HG02943 (cell line): Measurements from ENCODE around the gene SLC9A9.
"Not testable (repeated sequence)": the region's sequence is repeated elsewhere in the genome, so short reads cannot be mapped to it uniquely, and the experiment has no call there.

Source experiments
- ATAC-seq: cut with Tn5 transposase; IDR thresholded peaks from one replicate; pipeline ENCODE4 v1.9.1; 2021; ENCODE audit warnings: mild to moderate bottlenecking, low read depth, moderate library complexity; ENCODE audit not compliant: unreplicated experiment

SLC9A9 gene

GRCh38 chr3:143433787-143434378, 414.4 kb downstream of the SLC9A9 start:
- no peak for ATAC-seq

DNA sequence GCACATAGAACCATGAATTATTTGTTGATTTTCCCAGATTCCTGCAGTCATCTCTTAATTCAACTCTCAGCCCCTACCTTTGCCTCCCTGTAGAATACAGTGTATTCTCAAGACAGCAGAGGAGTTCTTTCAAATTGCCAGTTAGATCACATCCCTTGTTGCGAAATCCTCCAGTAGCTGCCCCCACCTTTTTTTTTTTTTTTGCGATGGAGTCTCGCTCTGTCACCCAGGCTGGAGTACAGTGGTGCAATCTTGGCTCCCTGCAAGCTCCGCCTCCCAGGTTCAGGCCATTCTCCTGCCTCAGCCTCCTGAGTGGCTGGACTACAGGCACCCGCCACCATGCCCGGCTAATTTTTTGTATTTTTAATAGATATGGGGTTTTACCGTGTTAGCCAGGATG, 417.0 kb downstream of the SLC9A9 start:
- ATAC-seq, result not testable (repeated sequence)

GRCh38 chr3:143430568-143430967, 417.7 kb downstream of the SLC9A9 start:
- ATAC-seq, result no peak

DNA sequence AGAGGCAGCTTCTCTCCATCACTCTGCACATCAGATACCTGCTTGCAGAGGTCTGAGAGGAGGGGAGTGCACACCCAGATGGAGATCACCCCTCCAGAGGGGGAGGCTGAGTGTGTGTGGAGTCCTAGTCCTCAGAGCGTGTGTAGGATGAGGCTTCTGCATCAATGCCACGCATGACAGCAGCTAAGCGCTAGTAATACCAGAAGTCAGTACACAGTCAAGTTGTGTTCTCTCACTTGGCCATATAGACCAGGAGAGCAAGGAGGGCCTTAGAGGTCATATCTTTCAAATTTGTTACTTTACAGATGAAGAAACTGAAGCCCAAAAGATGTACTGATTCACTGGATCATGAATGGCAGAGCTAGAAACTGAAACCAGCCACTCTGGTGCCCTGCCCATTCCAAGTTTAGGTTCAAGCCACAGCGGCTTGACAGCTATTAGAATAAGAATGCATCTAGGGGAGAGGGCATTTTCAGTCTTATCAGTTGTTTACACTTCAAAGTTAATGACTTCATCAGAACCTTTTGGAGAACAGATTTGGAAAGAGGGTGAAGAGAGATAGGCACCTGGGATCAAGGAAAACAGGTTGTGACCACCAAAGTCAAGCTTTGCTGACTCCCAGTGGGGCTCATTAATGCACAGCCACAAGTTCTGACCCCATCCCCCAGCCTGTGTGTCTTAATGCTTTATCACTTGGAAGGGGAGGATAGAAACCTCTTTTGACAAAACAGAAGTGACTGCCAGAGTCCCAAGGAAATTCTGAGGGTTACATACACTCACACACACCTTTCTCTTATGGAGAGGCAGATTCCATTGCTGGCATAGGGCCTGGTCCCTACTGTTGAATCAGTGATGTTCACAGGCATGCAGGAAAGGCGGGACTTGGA, 418.4 kb downstream of the SLC9A9 start:
- no peak for ATAC-seq

- no peak for ATAC-seq
Measured at GRCh38 chr3:143428294-143428693, 420.0 kb downstream of the SLC9A9 start.

GRCh38 chr3:143427631-143428030, 420.6 kb downstream of the SLC9A9 start:
- ATAC-seq, result no peak

DNA sequence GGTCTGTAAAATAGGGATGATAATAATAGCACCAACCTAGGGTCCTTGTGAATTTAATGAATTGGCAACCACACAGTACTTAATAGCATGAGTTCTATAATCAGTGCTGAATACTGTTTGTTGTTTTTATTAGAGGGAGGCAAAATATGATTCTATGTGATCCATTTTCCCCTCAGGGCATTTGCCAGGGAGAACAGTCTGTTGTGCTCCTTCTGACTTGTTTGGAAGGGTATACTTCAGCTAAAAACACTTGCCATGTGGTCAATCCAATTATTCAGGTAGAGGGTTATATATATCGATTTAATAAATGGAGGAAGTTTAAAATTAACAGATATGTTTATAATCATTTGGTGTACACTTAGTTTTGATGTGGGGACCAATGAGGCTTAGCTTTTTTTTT, 423.4 kb downstream of the SLC9A9 start:
- ATAC-seq, result no peak

- ATAC-seq, result no peak
Measured at GRCh38 chr3:143421556-143421955, 426.7 kb downstream of the SLC9A9 start.

- ATAC-seq, result no peak
Measured at GRCh38 chr3:143419611-143420010, 428.7 kb downstream of the SLC9A9 start.

- ATAC-seq, result no peak
Measured at GRCh38 chr3:143418391-143418790, 429.9 kb downstream of the SLC9A9 start.

- no peak for ATAC-seq
Measured at GRCh38 chr3:143416229-143416628, 432.0 kb downstream of the SLC9A9 start.

DNA sequence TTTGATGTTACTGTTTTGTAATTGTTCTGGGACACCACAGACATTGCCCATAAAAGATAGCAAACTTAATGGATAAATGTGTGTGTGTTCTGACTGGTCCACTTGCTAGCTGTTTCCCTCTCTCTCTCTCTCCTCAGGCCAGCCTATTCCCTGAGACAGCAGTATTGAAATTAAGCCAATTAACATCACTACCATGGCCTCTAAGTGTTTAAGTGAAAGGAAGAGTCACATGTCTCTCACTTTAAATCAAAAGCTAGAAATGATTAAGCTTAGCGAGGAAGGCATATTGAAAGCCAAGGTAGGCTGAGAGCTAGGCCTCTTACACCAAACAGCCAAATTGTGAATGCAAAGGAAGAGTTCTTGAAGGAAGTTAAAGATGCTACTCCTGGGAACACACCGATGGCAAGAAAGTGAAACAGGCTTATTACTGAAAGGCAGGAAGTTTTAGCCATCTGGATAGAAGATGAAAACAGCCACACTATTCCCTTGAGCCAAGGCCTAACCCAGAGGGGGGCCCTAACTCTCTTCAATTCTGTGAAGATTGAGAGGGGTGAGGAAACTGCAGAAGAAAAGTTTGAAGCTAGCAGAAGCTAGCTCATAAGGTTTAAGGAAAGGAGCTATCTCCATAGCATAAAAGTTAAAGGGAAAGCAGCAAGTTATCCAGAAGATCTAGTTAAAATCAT, 433.6 kb downstream of the SLC9A9 start:
- ATAC-seq, result no peak

DNA sequence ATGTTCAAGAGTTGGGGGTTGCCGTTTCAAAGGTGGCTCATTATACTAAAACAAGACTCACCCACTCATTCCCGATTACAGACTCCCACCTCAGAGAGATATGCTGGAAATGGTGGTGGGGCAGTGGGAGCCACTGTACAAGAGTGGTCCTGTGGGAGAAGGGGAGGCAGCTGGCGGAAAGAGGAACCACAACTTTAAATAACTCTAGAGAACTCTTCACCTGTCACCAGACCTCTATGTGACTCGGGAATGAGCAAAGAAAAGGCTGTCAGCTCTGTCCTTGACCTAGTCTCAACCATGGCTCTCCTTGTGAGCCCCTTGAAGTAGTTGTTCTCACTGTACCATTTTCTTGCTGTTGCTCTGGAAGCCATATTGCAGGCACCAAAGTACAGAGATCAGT, 434.9 kb downstream of the SLC9A9 start:
- no peak for ATAC-seq

DNA sequence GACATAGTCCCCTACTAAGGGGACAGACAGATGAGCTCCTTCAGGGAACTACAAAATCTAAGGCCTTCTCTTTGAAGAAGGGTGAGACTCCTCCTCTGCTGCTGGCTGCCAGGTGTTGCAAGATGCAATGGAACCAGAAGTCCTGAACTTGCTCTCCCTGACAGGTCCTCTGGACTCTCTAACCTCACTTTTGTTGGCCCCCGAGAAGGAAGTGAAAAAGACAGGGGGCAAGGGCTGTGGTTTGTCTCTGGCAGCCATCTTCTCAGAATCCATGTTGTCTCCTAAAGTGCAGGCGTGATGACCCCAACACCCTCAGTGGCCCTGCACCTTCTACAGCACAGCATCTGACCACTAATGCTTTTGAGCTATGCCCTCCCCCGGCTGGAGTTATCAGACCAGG, 436.2 kb downstream of the SLC9A9 start:
- no peak for ATAC-seq

GRCh38 chr3:143410259-143410658, 438.0 kb downstream of the SLC9A9 start:
- ATAC-seq, result no peak

- ATAC-seq, result no peak
Measured at GRCh38 chr3:143408771-143409170, 439.5 kb downstream of the SLC9A9 start.

- ATAC-seq, result no peak
Measured at GRCh38 chr3:143402602-143403001, 445.7 kb downstream of the SLC9A9 start.

GRCh38 chr3:143396790-143397189, 451.5 kb downstream of the SLC9A9 start:
- no peak for ATAC-seq

DNA sequence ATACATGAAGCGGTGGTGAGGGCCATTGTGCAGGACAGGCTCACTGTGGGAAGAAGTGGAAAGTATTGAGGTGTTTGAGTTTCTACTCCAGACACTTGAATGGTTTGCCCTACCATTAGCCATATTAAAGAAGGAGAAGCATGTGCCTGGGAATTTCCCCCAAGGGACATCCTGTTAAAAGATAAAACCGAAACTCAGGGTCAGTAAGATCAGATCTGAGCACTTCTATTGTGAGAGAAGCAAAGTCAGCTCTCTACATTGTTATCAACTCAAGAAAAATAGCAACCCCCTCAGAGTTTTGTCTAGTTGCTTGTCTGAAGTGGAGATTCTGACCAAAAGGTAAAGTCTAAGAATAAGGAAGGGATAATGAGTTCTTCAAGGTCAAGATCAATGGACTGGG, 458.9 kb downstream of the SLC9A9 start:
- ATAC-seq, result no peak

DNA sequence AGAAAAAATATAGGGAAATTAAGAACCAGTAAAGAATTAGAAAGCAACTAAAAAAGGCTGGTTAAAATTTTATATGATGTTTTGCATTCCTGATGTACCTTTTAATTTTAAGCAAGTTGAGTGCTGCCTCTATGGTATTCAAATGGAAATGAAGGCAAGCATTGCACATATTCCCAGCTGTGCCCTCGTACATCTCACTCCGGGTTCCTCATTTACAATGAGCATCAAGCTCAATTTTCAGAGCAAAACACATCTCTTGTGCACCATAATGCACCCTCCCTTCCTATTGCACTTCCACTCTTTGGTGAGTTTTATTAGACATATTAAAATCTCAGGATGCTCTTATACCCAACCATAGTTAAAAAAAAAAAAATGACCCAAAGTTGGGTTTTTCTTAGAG, 460.8 kb downstream of the SLC9A9 start:
- no peak for ATAC-seq

GRCh38 chr3:143384076-143384475, 464.2 kb downstream of the SLC9A9 start:
- ATAC-seq, result no peak
